Endothelial cell of umbilical vein (primary cell): ENCODE data around the gene EXT2.

ENCODE experiments used
- POLR2A ChIP-seq: IDR thresholded peaks from 2 replicates; pipeline ENCODE4 v1.6.1; 2012; ENCODE audit warnings: low read depth, mild to moderate bottlenecking, control low read depth, low read length
- TF ChIP-seq, protein P1 (sequence below), 2 donors: IDR thresholded peaks; 1 replicate in 1 of 2; 2 replicates in 1 of 2; pipeline ENCODE4 v1.5.1; 2011; ENCODE audit warnings: low read length in 2 of 2, mild to moderate bottlenecking in 2 of 2, moderate library complexity in 2 of 2, control low read depth in 1 of 2, inconsistent platforms in 1 of 2, low read depth in 1 of 2; ENCODE audit not compliant: insufficient read depth in 1 of 2; ENCODE audit errors: extremely low read depth in 1 of 2

- TF ChIP-seq POLR2A: no peak
- TF ChIP-seq, protein P1, sequence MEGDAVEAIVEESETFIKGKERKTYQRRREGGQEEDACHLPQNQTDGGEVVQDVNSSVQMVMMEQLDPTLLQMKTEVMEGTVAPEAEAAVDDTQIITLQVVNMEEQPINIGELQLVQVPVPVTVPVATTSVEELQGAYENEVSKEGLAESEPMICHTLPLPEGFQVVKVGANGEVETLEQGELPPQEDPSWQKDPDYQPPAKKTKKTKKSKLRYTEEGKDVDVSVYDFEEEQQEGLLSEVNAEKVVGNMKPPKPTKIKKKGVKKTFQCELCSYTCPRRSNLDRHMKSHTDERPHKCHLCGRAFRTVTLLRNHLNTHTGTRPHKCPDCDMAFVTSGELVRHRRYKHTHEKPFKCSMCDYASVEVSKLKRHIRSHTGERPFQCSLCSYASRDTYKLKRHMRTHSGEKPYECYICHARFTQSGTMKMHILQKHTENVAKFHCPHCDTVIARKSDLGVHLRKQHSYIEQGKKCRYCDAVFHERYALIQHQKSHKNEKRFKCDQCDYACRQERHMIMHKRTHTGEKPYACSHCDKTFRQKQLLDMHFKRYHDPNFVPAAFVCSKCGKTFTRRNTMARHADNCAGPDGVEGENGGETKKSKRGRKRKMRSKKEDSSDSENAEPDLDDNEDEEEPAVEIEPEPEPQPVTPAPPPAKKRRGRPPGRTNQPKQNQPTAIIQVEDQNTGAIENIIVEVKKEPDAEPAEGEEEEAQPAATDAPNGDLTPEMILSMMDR (IDR thresholded peaks at IDR 0.05; ENCODE audit: extremely low read depth in 1 of 2, insufficient read depth in 1 of 2, low read depth in 1 of 2, low read length in 2 of 2): no peak
Observed at GRCh38 chr11:44256673-44257291, 161.3 kb downstream of the EXT2 start.
